Activated T-helper 17 cell treated with anti-CD3 and anti-CD28 coated beads, Interleukin-2, amount 50 U/mL, for 72 hours (primary cell): ENCODE data around the gene IGFL4. TPM values are rescaled to one million over a fixed set of nuclear protein-coding genes. Genes with fewer than 3 reads are reported as not detected.

ENCODE experiments used
- ATAC-seq: fragments of 150-1000 bp; cut with Tn5 transposase; replicated peaks from 2 replicates; pipeline ENCODE4 v1.10.0; 2021; ENCODE audit warnings: mild to moderate bottlenecking, moderate library complexity
- H3K27ac Mint-ChIP-seq: one replicate; pipeline ENCODE4 v1.8.0; 2022; ENCODE audit warnings: mixed read lengths
- H3K27me3 Mint-ChIP-seq: one replicate; pipeline ENCODE4 v1.8.0; 2022; ENCODE audit warnings: mixed read lengths
- H3K36me3 Mint-ChIP-seq: one replicate; pipeline ENCODE4 v1.8.0; 2022; ENCODE audit warnings: low read depth, mild to moderate bottlenecking, mixed read lengths
- H3K4me1 Mint-ChIP-seq: one replicate; pipeline ENCODE4 v1.8.0; 2022; ENCODE audit warnings: mixed read lengths
- H3K4me3 Mint-ChIP-seq: one replicate; pipeline ENCODE4 v1.8.0; 2022; ENCODE audit warnings: mild to moderate bottlenecking, mixed read lengths
- H3K9me3 Mint-ChIP-seq: one replicate; pipeline ENCODE4 v1.8.0; 2022; ENCODE audit warnings: mixed read lengths
- total RNA-seq, 2 donors: library from RNA; stranded (reverse); gene quantifications; one replicate each; pipeline ENCODE4 v1.2.3, GENCODE V29; 2022

IGFL4 gene
- total RNA-seq, 2 donors from 2014 or later = not detected

DNA sequence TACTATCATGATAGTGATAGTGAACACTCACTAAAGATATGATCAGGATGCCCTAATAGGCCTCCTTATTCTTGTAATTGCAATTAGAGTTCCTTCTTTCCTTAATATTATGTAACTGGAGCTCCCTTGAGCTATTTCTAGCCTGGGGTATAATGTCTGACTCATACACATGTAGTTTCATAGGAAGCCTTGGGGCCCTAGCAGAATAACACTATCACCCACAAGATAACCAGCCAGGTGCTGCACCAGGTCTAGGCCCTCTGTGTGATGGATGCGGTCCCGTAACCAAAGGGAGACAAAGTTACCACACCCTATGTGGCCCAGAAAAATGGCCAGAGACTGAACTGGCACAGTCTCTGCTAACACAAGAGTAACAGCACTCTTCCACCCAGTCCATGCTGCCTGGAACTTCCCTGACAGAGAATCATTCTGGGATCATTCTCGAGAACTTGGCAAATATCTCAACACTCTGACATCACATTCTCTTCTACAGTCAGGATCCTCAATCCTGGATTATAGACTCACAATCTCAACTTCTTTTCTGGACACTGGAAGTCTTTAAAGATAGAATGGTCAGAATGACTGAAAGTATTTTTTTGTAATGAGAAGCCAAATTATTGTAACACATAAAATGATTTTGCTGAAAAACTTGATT is 32.6 kb upstream of the IGFL4 start:
- Mint-ChIP-seq H3K4me1 (peaks cover 6% of the 10 kb centered on the region), H3K27me3 (peaks cover 75% of the 10 kb centered on the region), H3K4me3 (no peak overlapping the region), H3K27ac (no peak overlapping the region), H3K36me3 (no peaks in the 10 kb centered on the region), H3K9me3 (no peaks in the 10 kb centered on the region)
- no peak for ATAC-seq

GRCh38 chr19:46069806-46070341 is 29.1 kb upstream of the IGFL4 start:
- H3K27me3 Mint-ChIP-seq = peaks cover 62% of the 10 kb centered on the region
- H3K27ac Mint-ChIP-seq = no peak overlapping the region
- H3K4me3 Mint-ChIP-seq = no peak overlapping the region
- no peaks in the 10 kb centered on the region for H3K9me3 Mint-ChIP-seq
- no peaks in the 10 kb centered on the region for H3K36me3 Mint-ChIP-seq
- no peak for ATAC-seq
- no peaks in the 10 kb centered on the region for H3K4me1 Mint-ChIP-seq

DNA sequence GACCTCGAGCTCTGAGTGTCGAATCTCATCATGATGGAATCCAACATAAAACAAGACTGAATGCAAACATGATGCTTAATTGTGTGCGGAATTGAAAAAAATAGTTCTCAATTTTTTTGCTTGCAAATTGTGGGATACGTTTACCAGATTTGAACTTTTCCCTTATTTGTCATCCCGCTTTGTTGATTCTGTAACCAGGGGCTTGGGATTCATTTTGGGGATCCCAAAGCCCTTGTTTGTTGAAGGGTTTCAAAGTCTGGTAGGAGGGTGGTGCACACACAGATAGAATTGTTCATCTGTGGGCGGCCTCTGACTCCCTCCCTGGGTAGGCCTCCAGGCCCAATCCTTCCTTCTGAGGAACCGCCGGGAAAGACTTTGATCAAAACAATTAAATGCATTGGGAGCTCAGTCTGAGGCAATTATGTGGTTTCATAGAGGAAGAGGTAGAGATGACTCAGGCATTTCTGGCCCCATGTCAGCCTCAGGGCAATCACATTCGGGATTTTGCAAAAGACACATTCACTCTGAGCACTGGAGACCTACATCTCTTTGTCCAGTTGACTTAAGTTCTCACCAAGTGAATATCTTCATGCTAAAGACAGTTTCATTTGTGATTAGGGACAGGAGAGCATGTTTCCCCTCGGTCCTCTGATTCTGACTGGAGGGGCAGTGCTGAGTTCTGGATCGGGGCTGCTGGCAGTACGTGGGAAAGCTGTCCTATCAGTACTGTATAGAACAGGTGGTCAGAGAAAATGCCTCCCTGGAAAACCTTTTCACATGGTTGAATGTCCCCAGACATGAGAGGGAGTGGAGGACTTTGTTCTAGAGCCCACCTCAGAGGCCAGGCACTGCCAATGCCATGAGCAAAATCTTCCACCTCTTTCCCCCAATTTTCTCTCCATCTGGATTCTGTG is 27.8 kb upstream of the IGFL4 start:
- Mint-ChIP-seq H3K4me3 (no peak overlapping the region), H3K27ac (no peak overlapping the region), H3K27me3 (peaks cover 65% of the 10 kb centered on the region), H3K4me1 (no peaks in the 10 kb centered on the region), H3K9me3 (no peaks in the 10 kb centered on the region), H3K36me3 (no peaks in the 10 kb centered on the region)
- ATAC-seq = no peak

- Mint-ChIP-seq H3K36me3 (no peaks in the 10 kb centered on the region), H3K4me1 (no peaks in the 10 kb centered on the region), H3K27me3 (peaks cover 63% of the 10 kb centered on the region), H3K9me3 (no peaks in the 10 kb centered on the region), H3K4me3 (no peak overlapping the region), H3K27ac (no peak overlapping the region)
- no peak for ATAC-seq
These were observed 26.9 kb upstream of the IGFL4 start for GRCh38 chr19:46067691-46068090.

DNA sequence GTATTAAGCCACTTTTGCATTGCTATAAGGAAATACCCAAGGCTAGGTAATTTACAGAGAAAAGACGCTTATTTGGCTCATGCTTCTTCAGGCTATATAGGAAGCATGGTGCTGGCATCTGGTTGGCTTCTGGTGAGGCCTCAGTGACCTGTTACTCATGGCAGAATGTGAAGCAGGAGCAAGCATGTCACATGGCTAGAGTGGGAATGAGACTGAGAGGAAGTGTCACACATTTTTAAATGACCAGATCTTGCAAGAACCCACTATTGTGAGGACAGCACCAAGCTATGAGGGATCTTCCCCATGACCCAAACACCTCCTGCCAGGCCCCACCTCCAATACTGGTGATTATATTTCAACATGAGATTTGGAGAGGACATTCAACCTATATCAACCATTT is 25.7 kb upstream of the IGFL4 start:
- Mint-ChIP-seq H3K4me1 (no peaks in the 10 kb centered on the region), H3K27me3 (peaks cover 64% of the 10 kb centered on the region), H3K9me3 (no peaks in the 10 kb centered on the region), H3K36me3 (no peaks in the 10 kb centered on the region), H3K27ac (no peak overlapping the region), H3K4me3 (no peak overlapping the region)
- ATAC-seq = no peak

DNA sequence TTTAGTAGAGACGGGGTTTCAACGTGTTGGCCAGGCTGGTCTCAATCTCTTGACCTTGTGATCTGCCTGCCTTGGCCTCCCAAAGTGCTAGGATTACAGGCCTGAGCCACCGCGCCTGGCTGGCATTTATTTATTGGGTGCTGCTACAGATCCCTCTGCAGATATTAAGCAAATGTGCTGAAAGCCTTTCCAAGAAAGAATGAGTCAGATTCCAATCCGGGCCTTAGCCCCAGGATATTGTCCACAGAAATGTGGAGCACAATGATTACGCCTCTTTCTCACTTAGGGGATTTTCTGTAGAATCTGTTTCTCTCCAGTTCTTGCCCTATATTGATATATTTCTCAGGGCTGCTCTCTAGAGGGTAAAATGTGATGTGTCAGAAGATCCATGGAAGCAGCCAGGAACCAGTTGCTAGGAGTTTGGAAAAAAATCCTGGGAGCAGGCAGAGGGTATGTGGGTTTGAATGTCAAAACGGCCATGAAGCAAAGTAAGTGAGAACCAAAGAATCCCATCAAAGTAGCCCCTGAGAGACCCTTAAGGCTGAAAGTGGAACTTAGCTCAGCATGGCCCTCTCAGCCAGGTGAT is 24.8 kb upstream of the IGFL4 start:
- H3K4me1 Mint-ChIP-seq = no peaks in the 10 kb centered on the region
- no peak overlapping the region for H3K4me3 Mint-ChIP-seq
- H3K9me3 Mint-ChIP-seq = no peaks in the 10 kb centered on the region
- H3K27ac Mint-ChIP-seq = no peak overlapping the region
- H3K36me3 Mint-ChIP-seq = no peaks in the 10 kb centered on the region
- ATAC-seq = no peak
- peaks cover 63% of the 10 kb centered on the region for H3K27me3 Mint-ChIP-seq

DNA sequence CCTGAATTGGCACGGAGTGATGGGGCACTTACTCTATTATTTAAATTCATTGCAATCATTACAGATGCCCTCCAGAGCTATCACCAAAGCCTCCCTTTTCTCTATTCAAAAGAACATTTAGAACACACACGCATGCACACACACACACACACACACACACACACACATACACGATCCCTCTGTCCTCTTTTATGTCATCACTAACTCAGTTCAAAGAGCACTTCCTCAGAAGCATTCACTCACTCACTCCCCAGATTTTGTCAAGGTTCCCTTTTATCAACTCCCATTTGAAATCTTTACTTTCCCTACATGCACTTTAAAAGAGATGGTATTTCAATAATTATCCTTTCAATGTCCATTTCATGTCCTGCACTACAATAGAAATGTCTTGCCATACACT is 22.4 kb upstream of the IGFL4 start:
- H3K4me1 Mint-ChIP-seq = no peaks in the 10 kb centered on the region
- no peaks in the 10 kb centered on the region for H3K9me3 Mint-ChIP-seq

GRCh38 chr19:46060012-46060411 is 19.2 kb upstream of the IGFL4 start:
- H3K9me3 Mint-ChIP-seq = no peaks in the 10 kb centered on the region
- H3K27ac Mint-ChIP-seq = no peak overlapping the region
- H3K27me3 Mint-ChIP-seq = peaks cover 52% of the 10 kb centered on the region
- H3K36me3 Mint-ChIP-seq = no peaks in the 10 kb centered on the region
- ATAC-seq = no peak
- H3K4me3 Mint-ChIP-seq = no peak overlapping the region
- H3K4me1 Mint-ChIP-seq = no peaks in the 10 kb centered on the region

More for the DNA sequence above, 22.4 kb upstream of the IGFL4 start:
- no peak overlapping the region for H3K27ac Mint-ChIP-seq
- H3K36me3 Mint-ChIP-seq = no peaks in the 10 kb centered on the region
- ATAC-seq = no peak
- H3K27me3 Mint-ChIP-seq = peaks cover 55% of the 10 kb centered on the region
- H3K4me3 Mint-ChIP-seq = no peak overlapping the region

GRCh38 chr19:46058778-46059177 is 18.0 kb upstream of the IGFL4 start:
- no peak overlapping the region for H3K27ac Mint-ChIP-seq
- H3K27me3 Mint-ChIP-seq = peaks cover 52% of the 10 kb centered on the region
- no peak overlapping the region for H3K4me3 Mint-ChIP-seq
- H3K9me3 Mint-ChIP-seq = no peaks in the 10 kb centered on the region
- no peaks in the 10 kb centered on the region for H3K36me3 Mint-ChIP-seq
- no peaks in the 10 kb centered on the region for H3K4me1 Mint-ChIP-seq
- ATAC-seq = no peak

- H3K36me3 Mint-ChIP-seq = no peaks in the 10 kb centered on the region
- H3K9me3 Mint-ChIP-seq = no peaks in the 10 kb centered on the region
- peaks cover 48% of the 10 kb centered on the region for H3K27me3 Mint-ChIP-seq
- no peak for ATAC-seq
- no peak overlapping the region for H3K4me3 Mint-ChIP-seq
- H3K4me1 Mint-ChIP-seq = no peaks in the 10 kb centered on the region
- H3K27ac Mint-ChIP-seq = no peak overlapping the region
These were observed 15.7 kb upstream of the IGFL4 start for GRCh38 chr19:46056536-46056935.

DNA sequence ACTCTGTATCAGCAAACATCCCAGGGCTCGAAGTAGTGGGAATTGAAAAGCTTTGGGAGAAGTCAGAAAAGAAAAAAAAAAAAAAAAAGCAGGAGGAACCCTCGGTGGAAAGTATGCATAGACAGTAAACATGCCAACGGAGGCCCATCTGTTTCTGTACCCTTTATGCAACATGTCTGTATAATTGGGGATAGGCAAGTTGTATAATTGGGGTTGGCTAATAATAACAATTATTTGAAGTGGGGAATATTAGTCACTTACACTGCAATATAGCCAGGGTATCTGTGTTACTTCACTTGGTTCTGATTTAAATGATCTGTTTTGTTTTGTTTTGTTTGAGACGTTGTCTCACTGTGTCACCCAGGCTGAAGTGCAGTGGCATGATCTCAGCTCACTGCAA is 12.1 kb upstream of the IGFL4 start:
- H3K4me1 Mint-ChIP-seq = no peaks in the 10 kb centered on the region
- H3K9me3 Mint-ChIP-seq = no peaks in the 10 kb centered on the region
- peaks cover 58% of the 10 kb centered on the region for H3K27me3 Mint-ChIP-seq
- H3K36me3 Mint-ChIP-seq = no peaks in the 10 kb centered on the region
- no peak overlapping the region for H3K27ac Mint-ChIP-seq
- ATAC-seq = no peak
- no peak overlapping the region for H3K4me3 Mint-ChIP-seq

DNA sequence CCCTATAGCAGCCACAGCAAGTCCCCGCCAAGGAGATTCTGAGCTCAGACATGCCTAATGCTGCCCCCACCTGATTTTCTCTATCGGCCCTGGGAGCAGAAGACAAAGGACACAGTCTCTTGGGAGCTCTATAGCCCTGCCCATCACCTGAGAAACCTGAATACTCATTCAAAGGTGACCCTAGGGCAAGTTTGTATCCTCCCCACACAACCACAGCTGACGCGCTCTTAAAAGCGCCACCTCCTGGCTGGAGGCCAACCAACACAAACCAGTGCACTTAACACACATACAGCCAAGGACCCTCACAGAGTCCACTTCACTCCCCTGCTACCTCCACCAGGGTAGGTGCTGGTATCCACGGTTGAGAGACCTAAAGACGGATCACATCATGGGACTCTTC is 8.8 kb upstream of the IGFL4 start:
- no peaks in the 10 kb centered on the region for H3K36me3 Mint-ChIP-seq
- no peaks in the 10 kb centered on the region for H3K9me3 Mint-ChIP-seq
- no peak overlapping the region for H3K4me3 Mint-ChIP-seq
- ATAC-seq = no peak
- no peaks in the 10 kb centered on the region for H3K4me1 Mint-ChIP-seq
- no peak overlapping the region for H3K27ac Mint-ChIP-seq
- peaks cover 69% of the 10 kb centered on the region for H3K27me3 Mint-ChIP-seq

GRCh38 chr19:46043519-46043918 is 2.7 kb upstream of the IGFL4 start:
- no peak overlapping the region for H3K27ac Mint-ChIP-seq
- no peak overlapping the region for H3K4me3 Mint-ChIP-seq
- no peaks in the 10 kb centered on the region for H3K9me3 Mint-ChIP-seq
- ATAC-seq = no peak
- H3K4me1 Mint-ChIP-seq = peaks cover 5% of the 10 kb centered on the region
- peaks cover 72% of the 10 kb centered on the region for H3K27me3 Mint-ChIP-seq
- H3K36me3 Mint-ChIP-seq = peaks cover 6% of the 10 kb centered on the region

DNA sequence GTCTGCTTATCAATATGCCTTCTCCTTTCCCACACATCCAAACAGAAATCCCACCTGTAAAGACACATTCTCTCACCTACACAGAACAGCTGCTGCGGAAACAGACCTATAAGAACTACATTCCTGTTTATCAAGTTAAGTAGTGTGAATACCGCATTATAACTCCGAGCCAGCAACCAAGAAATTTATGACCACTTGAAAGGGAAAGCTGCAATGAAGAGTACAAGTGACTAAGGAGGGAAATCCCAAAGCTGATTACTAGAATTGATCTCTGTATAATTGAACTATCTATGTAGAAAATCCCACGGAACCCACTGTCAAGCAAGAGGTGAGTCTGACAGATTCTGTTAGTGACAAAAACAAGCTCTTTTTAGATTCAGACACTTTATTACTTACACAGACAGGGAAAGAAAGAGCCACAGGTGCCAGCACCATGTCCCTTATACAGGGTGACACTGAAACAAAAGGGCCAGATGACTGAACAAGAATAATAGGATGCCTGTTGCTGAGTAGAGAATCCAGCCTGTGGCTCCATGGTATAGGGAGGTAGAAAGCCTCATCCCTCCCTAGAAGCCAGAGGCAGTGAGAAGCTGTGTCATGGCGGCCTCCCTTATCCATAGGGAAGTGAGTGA is 1.6 kb upstream of the IGFL4 start:
- Mint-ChIP-seq H3K9me3 (no peaks in the 10 kb centered on the region), H3K27me3 (peaks cover 60% of the 10 kb centered on the region), H3K4me1 (peaks cover 5% of the 10 kb centered on the region), H3K27ac (no peak overlapping the region), H3K36me3 (peaks cover 6% of the 10 kb centered on the region), H3K4me3 (no peak overlapping the region)
- peak; percentile 35 for ATAC-seq
